PFSK-1 (cell line): Measurements from ENCODE around the gene SKA2.

ENCODE experiments used
- FOXP2 ChIP-seq: optimal IDR thresholded peaks from 2 replicates; pipeline ENCODE3; 2011; ENCODE audit warnings: borderline replicate concordance, control low read depth, inconsistent platforms; ENCODE audit not compliant: insufficient read depth; ENCODE audit errors: extremely low read length, extremely low read depth
- POLR2AphosphoS5 ChIP-seq: IDR thresholded peaks from 2 replicates; pipeline ENCODE4 v1.6.1; 2012; ENCODE audit warnings: low read depth, mild to moderate bottlenecking, control low read depth, low read length, moderate library complexity
- REST ChIP-seq, 2 experiments: IDR thresholded peaks; 2 replicates each; pipeline versions ENCODE4 v1.6.1 to v1.8.0; 2011 to 2012; ENCODE audit warnings: low read depth in 2 of 2, low read length in 2 of 2, control low read depth in 1 of 2, inconsistent platforms in 1 of 2, mild to moderate bottlenecking in 1 of 2, moderate library complexity in 1 of 2; ENCODE audit not compliant: insufficient read depth in 1 of 2
- SIN3A ChIP-seq: IDR thresholded peaks from 2 replicates; pipeline ENCODE4 v1.6.1; 2012; ENCODE audit warnings: mild to moderate bottlenecking, low read length, moderate library complexity, borderline replicate concordance; ENCODE audit not compliant: insufficient read depth
- TAF1 ChIP-seq: IDR thresholded peaks from 2 replicates; pipeline ENCODE4 v1.6.1; 2012; ENCODE audit warnings: low read length, control low read depth, borderline replicate concordance; ENCODE audit not compliant: insufficient read depth

SKA2 gene

GRCh38 chr17:59126809-59127417 is 28.1 kb downstream of the SKA2 start:
- TF ChIP-seq REST (IDR thresholded peaks at IDR 0.05; ENCODE audit: insufficient read depth in 1 of 2, low read depth in 2 of 2, low read length in 2 of 2): no peak
- TF ChIP-seq SIN3A: no peak
- no peak for TF ChIP-seq FOXP2
- TF ChIP-seq POLR2AphosphoS5: no peak
- no peak for TF ChIP-seq TAF1

- TF ChIP-seq REST (IDR thresholded peaks at IDR 0.05; ENCODE audit: insufficient read depth in 1 of 2, low read depth in 2 of 2, low read length in 2 of 2) (no peak), SIN3A (no peak), TAF1 (no peak), POLR2AphosphoS5 (no peak), FOXP2 (no peak)
These were observed 30.3 kb downstream of the SKA2 start for GRCh38 chr17:59124665-59125064.

- TF ChIP-seq TAF1 (no peak), POLR2AphosphoS5 (no peak), SIN3A (no peak), FOXP2 (no peak), REST (IDR thresholded peaks at IDR 0.05; ENCODE audit: insufficient read depth in 1 of 2, low read depth in 2 of 2, low read length in 2 of 2) (no peak)
These were observed 33.0 kb downstream of the SKA2 start for GRCh38 chr17:59121901-59122480.

- TF ChIP-seq TAF1: no peak
- TF ChIP-seq REST (IDR thresholded peaks at IDR 0.05; ENCODE audit: insufficient read depth in 1 of 2, low read depth in 2 of 2, low read length in 2 of 2): no peak
- no peak for TF ChIP-seq SIN3A
- no peak for TF ChIP-seq POLR2AphosphoS5
- no peak for TF ChIP-seq FOXP2
These were observed 39.5 kb downstream of the SKA2 start for GRCh38 chr17:59115474-59115873.

GRCh38 chr17:59111539-59111938 is 43.4 kb downstream of the SKA2 start:
- no peak for TF ChIP-seq TAF1
- no peak for TF ChIP-seq FOXP2
- TF ChIP-seq REST (IDR thresholded peaks at IDR 0.05; ENCODE audit: insufficient read depth in 1 of 2, low read depth in 2 of 2, low read length in 2 of 2): no peak
- no peak for TF ChIP-seq SIN3A
- TF ChIP-seq POLR2AphosphoS5: no peak
